ENCODE data around the gene TUBGCP6.
A peak's percentile ranks its signal among the peaks of the same experiment; 100 is the strongest.

TUBGCP6 gene

GRCh38 chr22:50218996-50219727 lies 25.7 kb downstream of the TUBGCP6 start:
- DNase-seq (ENCODE audit: insufficient read length) (no peak), FAIRE-seq (no peak)
- no peak for TF ChIP-seq POLR2AphosphoS5 (IDR thresholded peaks at IDR 0.05; ENCODE audit: low read depth, low read length)
- 0 out of 2 replicates have a peak, but pooled peaks have one; percentile 6 for TF ChIP-seq POLR2A (IDR thresholded peaks at IDR 0.05; ENCODE audit: low read depth, low read length)

GRCh38 chr22:50218153-50218995 lies 26.4 kb downstream of the TUBGCP6 start:
- TF ChIP-seq TAF1 (IDR thresholded peaks at IDR 0.05; ENCODE audit: borderline replicate concordance, low read depth, low read length) = no peak
- TF ChIP-seq POLR2AphosphoS5 (IDR thresholded peaks at IDR 0.05; ENCODE audit: low read depth, low read length) = no peak
- DNase-seq (ENCODE audit: insufficient read length) = no peak
- FAIRE-seq = no peak

- FAIRE-seq = no peak
- TF ChIP-seq POLR2A (IDR thresholded peaks at IDR 0.05; ENCODE audit: low read depth, low read length) (no peak), TAF1 (IDR thresholded peaks at IDR 0.05; ENCODE audit: borderline replicate concordance, low read depth, low read length) (no peak), POLR2AphosphoS5 (IDR thresholded peaks at IDR 0.05; ENCODE audit: low read depth, low read length) (no peak)
- no peak for DNase-seq (ENCODE audit: insufficient read length)
These were observed 27.2 kb downstream of the TUBGCP6 start for GRCh38 chr22:50217543-50218152.

DNA sequence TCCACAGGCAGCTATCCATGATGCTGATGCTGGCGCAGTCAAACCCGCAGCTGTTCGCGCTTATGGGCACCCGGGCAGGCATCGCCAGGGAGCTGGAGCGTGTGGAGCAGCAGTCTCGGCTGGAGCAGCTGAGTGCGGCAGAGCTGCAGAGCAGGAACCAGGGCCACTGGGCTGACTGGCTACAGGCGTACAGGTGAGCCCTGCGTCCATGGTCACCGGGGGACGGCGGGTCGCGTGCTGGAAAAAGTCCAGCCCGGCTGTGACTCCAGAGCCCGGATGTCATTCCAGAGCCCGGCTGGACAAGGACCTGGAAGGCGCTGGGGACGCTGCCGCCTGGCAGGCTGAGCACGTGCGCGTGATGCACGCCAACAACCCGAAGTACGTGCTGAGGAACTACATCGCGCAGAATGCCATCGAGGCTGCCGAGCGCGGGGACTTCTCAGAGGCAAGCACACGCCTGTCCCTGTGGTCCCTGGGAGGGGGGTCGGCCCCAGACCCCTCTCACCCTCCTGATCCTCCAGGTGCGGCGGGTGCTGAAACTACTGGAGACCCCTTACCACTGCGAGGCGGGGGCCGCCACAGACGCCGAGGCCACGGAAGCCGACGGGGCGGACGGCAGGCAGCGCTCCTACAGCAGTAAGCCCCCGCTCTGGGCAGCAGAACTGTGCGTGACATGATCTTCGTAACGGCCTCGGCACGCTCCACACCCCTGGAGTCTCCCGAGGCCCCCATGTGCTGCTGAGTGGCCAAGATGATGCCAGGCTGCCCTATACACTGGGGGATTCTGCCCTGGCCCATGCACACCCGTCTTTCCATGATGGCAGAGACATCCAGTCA lies 27.9 kb downstream of the TUBGCP6 start:
- FAIRE-seq (no peak), DNase-seq (ENCODE audit: insufficient read length) (no peak)
- 0 out of 2 replicates have a peak, but pooled peaks have one; percentile 11 for TF ChIP-seq POLR2AphosphoS5 (IDR thresholded peaks at IDR 0.05; ENCODE audit: low read depth, low read length)
- TF ChIP-seq TAF1 (IDR thresholded peaks at IDR 0.05; ENCODE audit: borderline replicate concordance, low read depth, low read length) = no peak

DNA sequence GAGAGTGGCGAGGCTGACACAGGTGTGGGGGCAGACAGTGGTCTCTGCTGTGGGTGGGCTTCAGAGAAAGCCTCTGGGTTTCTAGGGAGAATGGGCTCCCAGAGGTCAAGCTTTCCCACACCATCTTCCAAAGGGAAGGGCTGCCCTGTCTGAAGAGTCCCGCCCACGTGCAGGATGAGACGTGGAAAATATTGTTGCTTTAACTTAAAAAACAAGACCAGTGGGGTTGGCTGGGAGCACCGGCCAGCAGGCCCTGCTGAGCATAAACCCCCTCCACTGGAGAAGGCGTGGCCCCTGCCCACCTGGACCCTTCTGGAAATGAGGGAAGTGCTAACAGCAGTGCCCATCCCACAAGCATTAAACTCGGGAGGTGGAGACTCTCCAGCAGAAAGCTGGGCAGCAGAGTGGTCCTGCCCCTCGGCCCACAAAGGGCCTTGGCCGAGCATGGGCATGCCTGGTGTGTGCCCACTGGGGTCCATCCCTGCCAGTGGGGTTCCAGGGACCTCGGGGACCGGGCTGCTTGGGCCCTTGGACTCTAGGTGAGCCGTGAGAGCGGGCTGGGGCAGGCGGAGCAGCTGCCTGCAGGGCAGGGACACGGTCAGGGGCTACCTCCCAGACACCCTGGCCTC lies 28.7 kb downstream of the TUBGCP6 start:
- no peak for TF ChIP-seq POLR2A (IDR thresholded peaks at IDR 0.05; ENCODE audit: low read depth, low read length)
- 0 out of 2 replicates have a peak, but pooled peaks have one; percentile 15 for TF ChIP-seq POLR2AphosphoS5 (IDR thresholded peaks at IDR 0.05; ENCODE audit: low read depth, low read length)
- DNase-seq (ENCODE audit: insufficient read length) (no peak), FAIRE-seq (no peak)

GRCh38 chr22:50215297-50216054 lies 29.3 kb downstream of the TUBGCP6 start:
- DNase-seq (ENCODE audit: insufficient read length) = no peak
- TF ChIP-seq TAF1 (IDR thresholded peaks at IDR 0.05; ENCODE audit: borderline replicate concordance, low read depth, low read length) = no peak
- no peak for TF ChIP-seq POLR2A (IDR thresholded peaks at IDR 0.05; ENCODE audit: low read depth, low read length)
- TF ChIP-seq POLR2AphosphoS5 (IDR thresholded peaks at IDR 0.05; ENCODE audit: low read depth, low read length) = no peak
- no peak for FAIRE-seq

GRCh38 chr22:50213263-50213662 lies 31.6 kb downstream of the TUBGCP6 start:
- DNase-seq (ENCODE audit: insufficient read length) (no peak), FAIRE-seq (no peak)
- no peak for TF ChIP-seq TAF1 (IDR thresholded peaks at IDR 0.05; ENCODE audit: borderline replicate concordance, low read depth, low read length)
- no peak for TF ChIP-seq POLR2A (IDR thresholded peaks at IDR 0.05; ENCODE audit: low read depth, low read length)
- TF ChIP-seq POLR2AphosphoS5 (IDR thresholded peaks at IDR 0.05; ENCODE audit: low read depth, low read length) = no peak

DNA sequence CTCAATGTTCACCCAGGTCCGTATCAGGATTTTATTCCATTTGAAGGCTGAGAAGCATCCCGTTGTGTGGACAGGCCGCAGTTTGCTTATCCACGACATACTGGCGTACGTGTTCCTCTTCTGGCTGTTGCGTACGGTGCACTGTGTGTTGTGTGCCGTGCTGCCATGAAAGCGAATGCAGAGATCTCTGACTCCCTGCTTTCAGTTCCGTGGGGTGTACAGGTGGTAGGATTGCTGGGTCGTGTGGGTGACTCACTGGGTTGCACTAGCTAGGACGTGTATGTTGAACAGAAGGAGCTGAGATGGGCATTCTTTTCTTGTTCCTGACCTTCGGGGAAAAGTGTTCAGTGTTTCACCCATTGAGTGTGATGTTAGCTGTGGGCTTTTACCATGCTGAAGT lies 33.7 kb downstream of the TUBGCP6 start:
- TF ChIP-seq TAF1 (IDR thresholded peaks at IDR 0.05; ENCODE audit: borderline replicate concordance, low read depth, low read length) (no peak), POLR2AphosphoS5 (IDR thresholded peaks at IDR 0.05; ENCODE audit: low read depth, low read length) (no peak), POLR2A (IDR thresholded peaks at IDR 0.05; ENCODE audit: low read depth, low read length) (no peak)
- no peak for FAIRE-seq
- no peak for DNase-seq (ENCODE audit: insufficient read length)

DNA sequence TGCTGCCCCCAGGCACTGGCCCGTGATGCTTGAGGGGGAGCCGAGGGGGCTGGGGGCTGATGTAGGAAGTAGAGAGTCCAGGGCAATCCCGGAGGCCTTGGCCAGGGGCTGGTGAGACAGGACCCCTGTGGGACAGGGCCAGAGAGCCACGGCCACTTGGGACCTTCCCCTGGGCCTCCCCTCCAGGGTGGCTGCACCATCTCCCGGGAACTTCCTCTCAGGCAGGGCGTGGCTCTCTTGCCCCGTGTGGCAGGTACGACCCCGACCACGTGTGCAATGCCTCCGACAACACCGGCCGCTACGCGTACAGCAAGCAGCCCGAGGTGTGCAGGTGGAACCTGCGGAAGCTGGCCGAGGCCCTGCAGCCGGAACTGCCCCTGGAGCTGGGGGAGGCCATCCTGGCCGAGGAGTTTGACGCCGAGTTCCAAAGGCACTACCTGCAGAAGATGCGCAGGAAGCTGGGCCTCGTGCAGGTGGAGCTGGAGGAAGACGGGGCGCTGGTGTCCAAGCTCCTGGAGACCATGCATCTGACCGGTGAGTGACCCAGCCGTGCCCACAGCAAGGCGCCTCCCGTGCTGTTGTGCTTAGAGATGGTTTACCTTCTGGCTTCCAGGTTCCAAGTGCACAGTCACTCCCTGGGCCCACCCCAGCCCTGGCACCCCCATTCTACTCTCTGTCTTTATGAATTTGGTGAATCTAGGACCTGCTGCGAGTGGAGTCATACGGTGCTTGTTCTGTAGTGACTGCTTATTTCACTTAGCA lies 34.3 kb downstream of the TUBGCP6 start:
- TF ChIP-seq POLR2A (IDR thresholded peaks at IDR 0.05; ENCODE audit: low read depth, low read length) (0 out of 2 replicates have a peak, but pooled peaks have one; percentile 38), TAF1 (IDR thresholded peaks at IDR 0.05; ENCODE audit: borderline replicate concordance, low read depth, low read length) (no peak)
- no peak for FAIRE-seq
- no peak for DNase-seq (ENCODE audit: insufficient read length)

All from GM12892 (cell line).